WTC11 (cell line): ENCODE measurements around the gene SLC24A3. TPM values are rescaled to one million over a fixed set of nuclear protein-coding genes. Genes with fewer than 3 reads are reported as not detected.

Experiments used
- ATAC-seq: fragments of 200-7000 bp; cut with Tn5 transposase; 2 replicates; pipeline ENCODE4 v1.10.0; 2021; ENCODE audit warnings: mild to moderate bottlenecking, moderate library complexity
- CTCF ChIA-PET: fragments of 300-600 bp; sonication (Branson Sonifier 250); formaldehyde crosslinking; loops from one replicate; lab custom pipeline; 2021; ENCODE audit warnings: antibody characterized with exemption; lab: Charles Lee
- POLR2A ChIA-PET: fragments of 350-600 bp; sonication (Branson Sonifier 250); formaldehyde crosslinking; loops from one replicate; lab custom pipeline; 2021; ENCODE audit warnings: antibody characterized with exemption; lab: Charles Lee
- DNase-seq: peaks from one replicate; pipeline ENCODE4 v3.0.0; 2021; ENCODE audit warnings: low spot score
- H3K27ac Mint-ChIP-seq: 2 replicates; pipeline ENCODE4 v1.8.0; 2021; ENCODE audit warnings: mixed read lengths
- H3K27me3 Mint-ChIP-seq: 2 replicates; pipeline ENCODE4 v1.8.0; 2021; ENCODE audit warnings: low read depth, mild to moderate bottlenecking, moderate library complexity, mixed read lengths
- H3K36me3 Mint-ChIP-seq: 2 replicates; pipeline ENCODE4 v1.8.0; 2021; ENCODE audit warnings: mixed read lengths
- H3K4me1 Mint-ChIP-seq: 2 replicates; pipeline ENCODE4 v1.8.0; 2022; ENCODE audit warnings: mixed read lengths
- H3K4me3 Mint-ChIP-seq: 2 replicates; pipeline ENCODE4 v1.8.0; 2021; ENCODE audit warnings: mild to moderate bottlenecking, moderate library complexity, mixed read lengths
- H3K9me3 Mint-ChIP-seq: 2 replicates; pipeline ENCODE4 v1.8.0; 2021; ENCODE audit warnings: mixed read lengths
- ATF6 ChIP-seq: sonication (generic); formaldehyde crosslinking; IDR thresholded peaks from 2 replicates; pipeline ENCODE4 v1.8.1; 2023; ENCODE audit warnings: mild to moderate bottlenecking, missing genetic modification reagents
- E2F4 ChIP-seq: sonication (generic); formaldehyde crosslinking; IDR thresholded peaks from 2 replicates; pipeline ENCODE4 v1.8.1; 2022; ENCODE audit warnings: low read depth, mild to moderate bottlenecking, moderate library complexity, missing genetic modification reagents, borderline replicate concordance
- E2F5 ChIP-seq: sonication (generic); formaldehyde crosslinking; IDR thresholded peaks from 2 replicates; pipeline ENCODE4 v1.8.1; 2022; ENCODE audit warnings: mild to moderate bottlenecking, moderate library complexity, missing genetic modification reagents
- EMX1 ChIP-seq: fragments of 250-450 bp; sonication (Bioruptor Pico); IDR thresholded peaks from 2 replicates; pipeline ENCODE4 v1.8.0; 2021; ENCODE audit warnings: mild to moderate bottlenecking
- ETV6 ChIP-seq: sonication (generic); formaldehyde crosslinking; IDR thresholded peaks from 2 replicates; pipeline ENCODE4 v1.8.1; 2022; ENCODE audit warnings: mild to moderate bottlenecking, missing genetic modification reagents
- FOXP4 ChIP-seq: sonication (generic); formaldehyde crosslinking; IDR thresholded peaks from 2 replicates; pipeline ENCODE4 v1.8.0; 2022; ENCODE audit warnings: mild to moderate bottlenecking, missing genetic modification reagents
- KAT7 ChIP-seq: sonication (generic); formaldehyde crosslinking; IDR thresholded peaks from 2 replicates; pipeline ENCODE4 v1.8.1; 2023; ENCODE audit warnings: missing genetic modification reagents, mild to moderate bottlenecking, borderline replicate concordance
- MYBL2 ChIP-seq: sonication (generic); formaldehyde crosslinking; IDR thresholded peaks from 2 replicates; pipeline ENCODE4 v1.8.1; 2023; ENCODE audit warnings: mild to moderate bottlenecking, moderate library complexity, missing genetic modification reagents
- NR1H2 ChIP-seq: sonication (generic); formaldehyde crosslinking; IDR thresholded peaks from 2 replicates; pipeline ENCODE4 v1.9.0; 2021; ENCODE audit warnings: mild to moderate bottlenecking, moderate library complexity, missing genetic modification reagents
- PRDM15 ChIP-seq: sonication (generic); formaldehyde crosslinking; IDR thresholded peaks from 2 replicates; pipeline ENCODE4 v1.8.0; 2022; ENCODE audit warnings: missing genetic modification reagents
- SMAD3 ChIP-seq: sonication (generic); formaldehyde crosslinking; IDR thresholded peaks from 2 replicates; pipeline ENCODE4 v1.8.0; 2022; ENCODE audit warnings: missing genetic modification reagents, mild to moderate bottlenecking, borderline replicate concordance
- USF1 ChIP-seq: sonication (generic); formaldehyde crosslinking; IDR thresholded peaks from 2 replicates; pipeline ENCODE4 v1.8.0; 2022; ENCODE audit warnings: mild to moderate bottlenecking, missing genetic modification reagents
- ZNF219 ChIP-seq: sonication (generic); formaldehyde crosslinking; IDR thresholded peaks from 2 replicates; pipeline ENCODE4 v1.8.0; 2023; ENCODE audit warnings: missing genetic modification reagents, mild to moderate bottlenecking, borderline replicate concordance
- ZNF281 ChIP-seq: sonication (generic); formaldehyde crosslinking; IDR thresholded peaks from 2 replicates; pipeline ENCODE4 v1.8.0; 2023; ENCODE audit warnings: mild to moderate bottlenecking, missing genetic modification reagents
- ZNF396 ChIP-seq: fragments of 250-450 bp; sonication (Bioruptor Pico); IDR thresholded peaks from 2 replicates; pipeline ENCODE4 v1.8.0; 2021; ENCODE audit warnings: mild to moderate bottlenecking, moderate library complexity, borderline replicate concordance
- total RNA-seq: library from RNA; stranded (reverse); gene quantifications from 3 replicates; pipeline ENCODE4 v1.2.3, GENCODE V29; 2021

Gene SLC24A3
- total RNA-seq, 1 experiment from 2014 or later, result 5.7 TPM

- TF ChIP-seq ATF6 (no peak), ZNF219 (CRISPR knock-in tag) (no peak), FOXP4 (CRISPR knock-in tag) (no peak), USF1 (CRISPR knock-in tag) (no peak), NR1H2 (CRISPR knock-in tag) (no peak), MYBL2 (no peak)
Observed at GRCh38 chr20:19354950-19355349, 142.5 kb downstream of the SLC24A3 start (continued).

GRCh38 chr20:19361790-19362189, 149.3 kb downstream of the SLC24A3 start:
- no peak overlapping the region for H3K4me3 Mint-ChIP-seq
- peaks cover 26% of the 10 kb centered on the region for H3K4me1 Mint-ChIP-seq
- ATAC-seq (no peak), DNase-seq (no peak)
- H3K27me3 Mint-ChIP-seq, result no peaks in the 10 kb centered on the region
- H3K27ac Mint-ChIP-seq, result no peak overlapping the region
- POLR2A ChIA-PET, result no interaction called here
- H3K9me3 Mint-ChIP-seq, result peaks cover 7% of the 10 kb centered on the region
- no peak for TF ChIP-seq SMAD3
- TF ChIP-seq KAT7 (CRISPR knock-in tag), result no peak
- TF ChIP-seq ZNF396 (CRISPR knock-in tag), result no peak
- TF ChIP-seq ZNF281 (CRISPR knock-in tag), result no peak
- no peak for TF ChIP-seq ETV6 (CRISPR knock-in tag)
- no peak for TF ChIP-seq EMX1 (CRISPR knock-in tag)
- no peak for TF ChIP-seq PRDM15
- TF ChIP-seq E2F4 (CRISPR knock-in tag), result no peak
- no peak for TF ChIP-seq E2F5 (CRISPR knock-in tag)
- TF ChIP-seq, all 79 proteins: peak for 0
- CTCF ChIA-PET, result interaction anchor here (0.7 to 2.3 kb wide), 3 partner anchors 10 to 222 kb away, joined by 3 to 9 read pairs (median 5); partner anchors contain the start of gene SLC24A3
- H3K36me3 Mint-ChIP-seq, result no peaks in the 10 kb centered on the region
